LNCaP clone FGC (cell line): ENCODE results near the gene LIPC.

Source experiments
- DNase-seq: peaks from one replicate; pipeline ENCODE4 v3.0.0-alpha.2; 2011; ENCODE audit warnings: low read depth
- H3K4me3 ChIP-seq: 2 replicates; pipeline ENCODE4 v1.5.1; 2011; ENCODE audit warnings: mild to moderate bottlenecking, low read depth, low read length, control low read depth
- TF ChIP-seq, protein P1 (sequence below): IDR thresholded peaks from 2 replicates; pipeline ENCODE4 v1.5.1; 2012; ENCODE audit warnings: mild to moderate bottlenecking; ENCODE audit not compliant: control insufficient read depth, insufficient read depth; ENCODE audit errors: extremely low read depth

Gene LIPC

GRCh38 chr15:58467722-58468423, 36.1 kb downstream of the LIPC start:
- no peak for DNase-seq
- no peak overlapping the region for H3K4me3 ChIP-seq
- TF ChIP-seq, protein P1, sequence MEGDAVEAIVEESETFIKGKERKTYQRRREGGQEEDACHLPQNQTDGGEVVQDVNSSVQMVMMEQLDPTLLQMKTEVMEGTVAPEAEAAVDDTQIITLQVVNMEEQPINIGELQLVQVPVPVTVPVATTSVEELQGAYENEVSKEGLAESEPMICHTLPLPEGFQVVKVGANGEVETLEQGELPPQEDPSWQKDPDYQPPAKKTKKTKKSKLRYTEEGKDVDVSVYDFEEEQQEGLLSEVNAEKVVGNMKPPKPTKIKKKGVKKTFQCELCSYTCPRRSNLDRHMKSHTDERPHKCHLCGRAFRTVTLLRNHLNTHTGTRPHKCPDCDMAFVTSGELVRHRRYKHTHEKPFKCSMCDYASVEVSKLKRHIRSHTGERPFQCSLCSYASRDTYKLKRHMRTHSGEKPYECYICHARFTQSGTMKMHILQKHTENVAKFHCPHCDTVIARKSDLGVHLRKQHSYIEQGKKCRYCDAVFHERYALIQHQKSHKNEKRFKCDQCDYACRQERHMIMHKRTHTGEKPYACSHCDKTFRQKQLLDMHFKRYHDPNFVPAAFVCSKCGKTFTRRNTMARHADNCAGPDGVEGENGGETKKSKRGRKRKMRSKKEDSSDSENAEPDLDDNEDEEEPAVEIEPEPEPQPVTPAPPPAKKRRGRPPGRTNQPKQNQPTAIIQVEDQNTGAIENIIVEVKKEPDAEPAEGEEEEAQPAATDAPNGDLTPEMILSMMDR, result no peak

DNA sequence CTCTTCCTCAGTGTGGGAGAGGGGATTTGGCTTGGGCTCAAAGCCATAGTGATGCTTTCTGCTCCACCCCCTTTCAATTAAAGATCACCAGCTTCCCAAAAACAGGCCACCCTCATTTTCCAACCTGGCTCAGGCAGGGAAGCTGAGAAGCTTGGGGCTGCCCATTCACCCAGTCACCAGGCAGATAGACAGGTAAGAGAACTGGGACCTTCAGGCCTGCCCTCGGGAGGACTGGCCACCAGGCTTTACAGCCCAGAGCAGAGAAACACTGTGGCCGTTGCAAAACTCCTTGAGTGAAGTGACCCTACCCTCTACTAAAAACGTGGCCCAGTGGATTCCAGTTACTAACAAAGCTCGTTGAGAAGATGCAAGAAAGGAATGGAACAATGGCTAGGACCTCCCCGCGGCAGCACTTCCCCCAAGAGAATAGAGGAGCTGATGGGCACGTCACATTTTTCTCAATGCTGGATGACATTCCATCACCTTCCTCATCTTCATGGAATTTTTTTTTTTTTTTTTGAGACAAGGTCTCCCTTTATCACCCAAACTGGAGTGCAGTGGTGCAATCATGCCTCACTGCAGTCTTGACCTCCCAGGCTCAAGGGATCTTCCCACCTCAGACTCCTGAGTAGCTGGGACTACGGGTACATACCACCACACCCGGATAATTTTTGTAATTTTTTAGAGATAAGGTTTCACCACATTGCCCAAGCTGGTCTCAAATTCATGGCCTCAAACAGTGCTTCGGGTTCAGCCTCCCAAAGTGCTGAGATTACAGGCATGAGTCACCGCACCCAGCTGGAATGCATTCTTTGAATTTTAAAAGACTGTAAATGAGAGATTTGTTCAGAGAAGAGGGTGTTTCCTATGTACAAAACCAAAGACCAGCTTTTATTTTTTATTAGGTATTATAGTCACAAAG, 37.9 kb downstream of the LIPC start:
- TF ChIP-seq, protein P1, result no peak
- DNase-seq, result no peak
- no peak overlapping the region for H3K4me3 ChIP-seq

DNA sequence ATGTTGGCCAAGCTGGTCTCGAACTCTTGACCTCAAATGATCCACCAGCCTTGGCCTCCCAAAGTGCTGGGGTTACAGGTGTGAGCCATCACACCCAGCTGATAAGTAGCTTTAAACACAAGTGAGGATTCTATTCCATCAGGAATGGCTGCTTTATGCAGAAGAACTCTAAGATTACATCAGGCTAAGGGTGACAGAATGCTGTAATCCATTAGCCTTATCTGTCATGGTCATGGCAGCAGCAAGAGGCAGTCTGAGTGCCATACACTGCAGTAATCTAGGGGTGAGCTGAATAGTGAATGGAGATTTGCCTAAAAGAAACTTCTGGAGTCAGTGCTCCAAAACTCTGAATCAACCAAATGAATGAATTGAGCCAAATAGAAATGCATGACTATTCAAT, 39.6 kb downstream of the LIPC start:
- TF ChIP-seq, protein P1, result no peak
- H3K4me3 ChIP-seq, result no peak overlapping the region
- DNase-seq, result no peak

DNA sequence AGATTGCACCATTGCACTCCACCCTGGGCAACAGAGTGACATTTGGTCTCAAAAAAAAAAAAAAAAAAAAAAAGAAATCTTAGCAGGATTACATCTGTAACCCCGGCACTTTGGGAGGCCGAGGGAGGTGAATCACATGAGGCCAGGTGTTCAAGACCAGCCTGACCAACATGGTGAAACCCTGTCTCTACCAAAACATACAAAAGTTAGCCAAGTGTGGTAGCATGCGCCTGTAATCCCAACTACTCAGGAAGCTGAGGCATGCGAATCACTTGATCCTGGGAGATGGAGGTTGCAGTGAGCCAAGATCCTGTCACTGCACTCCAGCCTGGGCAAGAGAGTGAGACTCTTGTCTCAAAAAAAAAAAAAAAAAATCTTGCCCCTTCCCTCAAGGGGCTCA, 40.4 kb downstream of the LIPC start:
- TF ChIP-seq, protein P1, result no peak
- no peak for DNase-seq
- H3K4me3 ChIP-seq, result no peak overlapping the region

GRCh38 chr15:58472821-58473581, 41.2 kb downstream of the LIPC start:
- TF ChIP-seq, protein P1, result no peak
- no peak overlapping the region for H3K4me3 ChIP-seq
- no peak for DNase-seq

DNA sequence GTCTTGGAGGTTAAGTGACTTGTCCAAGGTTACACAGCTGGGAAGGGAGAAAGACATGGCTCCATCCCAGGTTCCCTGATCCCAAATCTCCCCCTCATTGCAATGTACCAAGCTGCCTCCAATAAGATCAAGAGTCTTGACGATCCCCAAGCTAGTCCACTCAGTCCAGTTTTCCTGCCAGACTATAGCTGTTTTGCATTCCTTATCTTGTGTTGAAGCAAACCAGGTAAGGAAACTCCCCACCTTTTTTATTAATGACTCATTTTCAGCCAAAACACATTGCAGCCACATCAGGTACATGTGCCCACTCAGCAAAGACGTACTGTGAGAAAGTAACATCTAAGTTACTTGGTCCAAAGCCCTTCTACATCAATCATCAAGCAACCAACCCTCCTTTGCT, 41.9 kb downstream of the LIPC start:
- DNase-seq, result no peak
- TF ChIP-seq, protein P1, result no peak
- no peak overlapping the region for H3K4me3 ChIP-seq
